Measurements from ENCODE around the gene IPCEF1.
"Not testable (repeated sequence)": the region's sequence is repeated elsewhere in the genome, so short reads cannot be mapped to it uniquely, and the experiment has no call there.

IPCEF1 gene

GRCh38 chr6:154179434-154179833 lies 177.2 kb downstream of the IPCEF1 start:
- no peak overlapping the region for H3K4me3 ChIP-seq (ENCODE audit: low read depth, low read length)
- DNase-seq (ENCODE audit: low read depth): no peak
- TF ChIP-seq, protein P1, sequence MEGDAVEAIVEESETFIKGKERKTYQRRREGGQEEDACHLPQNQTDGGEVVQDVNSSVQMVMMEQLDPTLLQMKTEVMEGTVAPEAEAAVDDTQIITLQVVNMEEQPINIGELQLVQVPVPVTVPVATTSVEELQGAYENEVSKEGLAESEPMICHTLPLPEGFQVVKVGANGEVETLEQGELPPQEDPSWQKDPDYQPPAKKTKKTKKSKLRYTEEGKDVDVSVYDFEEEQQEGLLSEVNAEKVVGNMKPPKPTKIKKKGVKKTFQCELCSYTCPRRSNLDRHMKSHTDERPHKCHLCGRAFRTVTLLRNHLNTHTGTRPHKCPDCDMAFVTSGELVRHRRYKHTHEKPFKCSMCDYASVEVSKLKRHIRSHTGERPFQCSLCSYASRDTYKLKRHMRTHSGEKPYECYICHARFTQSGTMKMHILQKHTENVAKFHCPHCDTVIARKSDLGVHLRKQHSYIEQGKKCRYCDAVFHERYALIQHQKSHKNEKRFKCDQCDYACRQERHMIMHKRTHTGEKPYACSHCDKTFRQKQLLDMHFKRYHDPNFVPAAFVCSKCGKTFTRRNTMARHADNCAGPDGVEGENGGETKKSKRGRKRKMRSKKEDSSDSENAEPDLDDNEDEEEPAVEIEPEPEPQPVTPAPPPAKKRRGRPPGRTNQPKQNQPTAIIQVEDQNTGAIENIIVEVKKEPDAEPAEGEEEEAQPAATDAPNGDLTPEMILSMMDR (IDR thresholded peaks at IDR 0.05; ENCODE audit: insufficient read depth, low read depth, low read length, missing control alignments): no peak

- not testable (repeated sequence) for H3K4me3 ChIP-seq (ENCODE audit: low read depth, low read length); DNase-seq (ENCODE audit: low read depth)
Observed at GRCh38 chr6:154172393-154172792, 184.2 kb downstream of the IPCEF1 start.

- no peak overlapping the region for H3K4me3 ChIP-seq (ENCODE audit: low read depth, low read length)
- no peak for DNase-seq (ENCODE audit: low read depth)
- TF ChIP-seq, protein P1 (IDR thresholded peaks at IDR 0.05; ENCODE audit: insufficient read depth, low read depth, low read length, missing control alignments): no peak
Observed at GRCh38 chr6:154170106-154170505, 186.5 kb downstream of the IPCEF1 start.

- no peak overlapping the region for H3K4me3 ChIP-seq (ENCODE audit: low read depth, low read length)
- TF ChIP-seq, protein P1 (IDR thresholded peaks at IDR 0.05; ENCODE audit: insufficient read depth, low read depth, low read length, missing control alignments): no peak
- DNase-seq (ENCODE audit: low read depth): no peak
Observed at GRCh38 chr6:154169193-154169847, 187.3 kb downstream of the IPCEF1 start.

DNA sequence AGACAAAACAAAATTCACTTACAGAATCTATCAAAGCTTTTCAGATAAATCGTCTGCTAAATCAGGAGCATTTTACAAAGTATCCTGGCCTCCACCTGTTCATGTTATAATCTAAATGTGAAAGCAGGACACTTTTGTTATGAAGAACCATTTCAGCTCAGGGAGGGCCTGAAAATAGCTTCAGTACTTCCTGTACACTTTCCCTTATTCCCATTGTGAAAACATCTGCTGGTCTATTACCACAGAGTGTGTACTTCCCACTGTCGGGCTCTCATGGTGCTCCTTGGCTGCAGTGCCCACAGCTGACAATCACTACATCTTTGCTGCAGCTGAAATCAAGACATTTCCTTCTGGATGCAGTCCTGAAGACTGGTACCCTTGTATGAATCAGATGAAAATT lies 189.5 kb downstream of the IPCEF1 start:
- DNase-seq (ENCODE audit: low read depth): no peak
- TF ChIP-seq, protein P1 (IDR thresholded peaks at IDR 0.05; ENCODE audit: insufficient read depth, low read depth, low read length, missing control alignments): no peak

GRCh38 chr6:154166140-154166539 lies 190.5 kb downstream of the IPCEF1 start:
- DNase-seq (ENCODE audit: low read depth): no peak
- TF ChIP-seq, protein P1 (IDR thresholded peaks at IDR 0.05; ENCODE audit: insufficient read depth, low read depth, low read length, missing control alignments): peak; percentile 13
- no peak overlapping the region for H3K4me3 ChIP-seq (ENCODE audit: low read depth, low read length)

More for the DNA sequence above, 189.5 kb downstream of the IPCEF1 start:
- H3K4me3 ChIP-seq (ENCODE audit: low read depth, low read length): no peak overlapping the region

- DNase-seq (ENCODE audit: low read depth): no peak
- no peak overlapping the region for H3K4me3 ChIP-seq (ENCODE audit: low read depth, low read length)
- TF ChIP-seq, protein P1 (IDR thresholded peaks at IDR 0.05; ENCODE audit: insufficient read depth, low read depth, low read length, missing control alignments): no peak
Observed at GRCh38 chr6:154165478-154165877, 191.1 kb downstream of the IPCEF1 start.

All from GM12865 (cell line).